GM21360 (cell line): ENCODE measurements around the gene CCDC30.

Experiments
- ATAC-seq: cut with Tn5 transposase; IDR thresholded peaks from one replicate; pipeline ENCODE4 v1.9.1; 2021; ENCODE audit warnings: mild to moderate bottlenecking, moderate library complexity; ENCODE audit not compliant: unreplicated experiment

CCDC30 gene

DNA sequence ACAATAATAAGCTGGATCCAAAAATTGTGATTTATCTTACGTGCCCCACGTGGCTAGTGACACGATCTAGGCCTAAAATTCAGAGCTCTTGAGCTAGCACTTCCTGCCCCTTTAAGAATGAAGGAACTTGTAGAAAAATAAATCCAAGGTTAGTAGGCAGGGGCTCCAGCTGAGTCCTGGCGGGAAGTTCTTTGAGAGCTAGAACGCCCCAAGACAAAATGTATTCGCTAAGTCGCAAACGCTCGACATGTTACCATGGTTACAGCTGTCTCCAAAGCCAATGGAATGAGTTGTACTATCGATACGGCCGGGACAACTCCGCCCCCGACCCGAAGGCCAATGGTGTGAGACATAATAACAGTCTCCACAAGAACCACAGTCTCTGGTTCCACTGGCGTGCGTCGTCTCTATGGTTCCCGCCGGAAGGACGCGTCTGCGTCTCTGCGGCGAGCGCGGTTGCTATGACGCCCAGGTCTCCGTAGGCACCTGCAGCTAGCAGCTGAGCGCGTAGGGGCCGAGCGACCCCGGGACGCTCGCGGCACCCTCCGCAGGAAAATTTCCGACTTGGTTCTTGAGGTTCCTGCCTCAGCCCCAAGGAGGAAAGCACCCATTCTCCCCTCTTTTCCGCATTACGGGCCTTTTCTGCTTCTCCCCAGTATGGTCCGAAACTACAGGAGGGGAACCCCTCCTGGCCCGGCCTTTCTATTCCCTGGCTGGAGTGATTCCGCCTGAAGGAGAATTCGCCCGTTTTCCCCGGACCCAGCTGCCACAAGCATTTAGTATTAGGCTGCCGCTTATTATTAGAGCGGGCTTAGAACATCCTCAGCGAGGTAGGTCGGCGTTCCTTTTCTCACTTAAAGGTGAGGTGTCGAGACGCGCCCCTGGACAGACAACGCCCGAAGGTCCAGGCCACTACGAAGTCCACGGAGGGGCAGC, at the start of gene CCDC30:
Gene CCDC30 (plus strand): TSS at position 459 of the 936 bp plus-strand sequence. CDS start 17,266 bp downstream, outside the sequence.
- ATAC-seq, result peak; percentile 97

GRCh38 chr1:42414551-42415496, 48.3 kb upstream of the CCDC30 start:
- ATAC-seq, result no peak

GRCh38 chr1:42417166-42417565, 45.9 kb upstream of the CCDC30 start:
- ATAC-seq, result no peak

DNA sequence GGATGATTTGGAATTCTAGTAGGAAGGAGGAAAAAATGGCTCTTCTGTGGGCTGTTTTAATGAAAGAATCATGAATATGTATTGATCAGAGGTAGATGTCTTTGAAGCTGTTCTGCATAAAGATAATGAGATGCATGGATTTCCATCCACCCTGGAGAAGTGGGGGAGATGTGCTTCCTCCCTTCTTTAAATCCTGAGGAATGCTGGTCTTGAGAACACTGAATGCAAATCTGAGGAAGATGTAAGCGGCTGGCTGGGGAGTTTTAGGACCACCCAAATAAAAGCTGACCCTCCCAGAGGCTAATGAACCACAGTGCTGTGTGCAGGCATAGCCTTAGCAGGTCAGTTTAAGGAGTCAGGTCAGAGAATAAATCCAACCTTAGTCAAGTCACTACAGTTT, 44.6 kb upstream of the CCDC30 start:
- ATAC-seq, result no peak

GRCh38 chr1:42419126-42419821, 43.8 kb upstream of the CCDC30 start:
- no peak for ATAC-seq

GRCh38 chr1:42420121-42420520, 43.0 kb upstream of the CCDC30 start:
- ATAC-seq, result no peak

GRCh38 chr1:42420911-42421585, 42.0 kb upstream of the CCDC30 start:
- no peak for ATAC-seq

GRCh38 chr1:42422737-42423136, 40.3 kb upstream of the CCDC30 start:
- no peak for ATAC-seq

GRCh38 chr1:42423681-42424080, 39.4 kb upstream of the CCDC30 start:
- no peak for ATAC-seq

DNA sequence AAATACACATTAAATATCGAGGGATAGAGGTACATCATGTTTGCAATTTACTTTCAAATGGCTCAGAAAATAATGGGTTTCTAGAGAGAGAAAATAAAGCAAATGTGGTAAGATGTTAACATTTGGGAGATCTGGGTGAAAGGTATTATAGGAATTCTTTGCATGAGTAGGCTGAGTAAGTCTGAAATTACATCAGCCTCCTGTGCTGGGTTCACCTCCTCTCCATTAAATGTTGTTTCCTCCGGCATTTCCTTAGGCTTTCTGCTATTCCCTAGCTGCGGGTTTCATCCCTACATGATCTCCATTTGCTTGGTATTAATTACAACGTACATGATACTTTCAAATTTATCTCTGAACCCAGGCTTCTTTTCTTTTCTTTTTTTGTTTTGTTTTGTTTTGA, 38.9 kb upstream of the CCDC30 start:
- no peak for ATAC-seq

DNA sequence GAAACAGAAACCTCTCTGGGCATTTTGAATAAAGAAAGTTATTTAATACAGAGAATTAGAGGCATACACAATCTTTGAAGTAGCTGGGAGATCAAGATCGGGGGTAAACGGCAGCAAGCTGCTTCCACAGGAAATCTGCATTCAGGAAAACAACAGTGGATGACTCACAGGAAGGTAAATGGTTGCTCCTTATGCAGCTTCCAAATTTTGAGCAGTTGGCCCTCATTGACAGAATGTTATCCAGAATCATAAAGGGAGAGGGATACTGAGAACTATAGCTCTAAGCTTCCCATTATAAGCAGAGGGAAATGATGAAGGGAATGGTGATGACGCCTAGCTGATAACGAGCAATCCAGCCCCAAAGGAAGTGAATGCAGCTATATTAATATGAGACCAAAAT, 35.8 kb upstream of the CCDC30 start:
- ATAC-seq, result no peak

DNA sequence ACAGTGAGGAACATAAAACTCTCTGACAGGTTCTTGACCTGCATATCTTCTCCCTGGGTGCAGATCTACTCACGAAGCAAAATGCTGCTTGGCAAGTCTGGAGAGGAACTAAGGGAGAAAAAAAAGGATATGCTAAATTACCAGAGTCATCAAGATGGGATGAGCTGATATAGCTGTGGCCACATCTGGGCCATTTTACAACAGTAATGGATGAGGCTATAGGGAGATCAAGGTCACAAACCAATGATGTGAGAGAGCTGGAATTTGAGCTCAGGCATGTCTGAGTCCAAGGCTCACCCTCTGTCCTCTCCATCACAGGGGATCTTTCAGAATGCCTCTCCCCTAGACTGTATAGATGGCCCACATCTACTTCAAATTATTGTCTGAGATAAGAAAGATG, 33.5 kb upstream of the CCDC30 start:
- ATAC-seq, result no peak

DNA sequence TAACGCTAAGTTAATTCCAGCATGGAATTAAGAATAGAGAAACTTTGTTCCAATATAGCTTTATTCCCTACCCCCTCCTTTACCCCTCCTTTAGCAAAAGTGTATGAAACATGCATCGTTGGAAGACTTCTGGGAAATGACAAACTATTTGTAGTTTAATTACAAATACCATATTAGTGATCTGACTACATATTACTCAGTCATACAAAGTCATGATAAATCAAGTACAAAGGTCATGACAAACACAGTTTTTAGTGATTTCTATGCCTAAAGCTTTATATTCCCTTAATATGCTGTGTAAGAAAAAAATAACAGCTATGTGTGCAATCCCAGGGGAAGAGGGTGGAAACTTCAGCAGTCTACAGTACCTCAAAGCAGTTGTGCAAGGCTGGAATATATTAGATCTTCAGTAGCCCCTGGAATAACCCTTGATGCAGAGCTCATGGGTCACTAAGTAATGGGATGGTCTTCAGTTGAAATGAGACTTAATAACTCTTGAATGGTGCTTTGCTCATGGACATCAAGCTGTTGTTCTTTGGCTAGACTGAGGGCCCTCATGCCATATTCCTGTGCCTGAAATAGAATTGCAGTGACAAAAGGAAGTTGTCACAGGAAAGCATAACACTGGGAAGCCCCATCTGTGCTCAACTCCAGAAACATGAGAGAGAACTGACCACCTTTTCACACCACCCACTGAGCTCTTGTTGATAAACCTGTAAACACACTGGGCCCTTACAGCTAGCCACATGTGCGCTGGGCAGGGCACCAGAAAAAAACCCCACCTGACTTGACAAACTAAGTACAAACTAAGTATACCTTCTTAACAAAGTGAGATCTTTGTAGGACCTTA, 32.6 kb upstream of the CCDC30 start:
- ATAC-seq, result no peak

DNA sequence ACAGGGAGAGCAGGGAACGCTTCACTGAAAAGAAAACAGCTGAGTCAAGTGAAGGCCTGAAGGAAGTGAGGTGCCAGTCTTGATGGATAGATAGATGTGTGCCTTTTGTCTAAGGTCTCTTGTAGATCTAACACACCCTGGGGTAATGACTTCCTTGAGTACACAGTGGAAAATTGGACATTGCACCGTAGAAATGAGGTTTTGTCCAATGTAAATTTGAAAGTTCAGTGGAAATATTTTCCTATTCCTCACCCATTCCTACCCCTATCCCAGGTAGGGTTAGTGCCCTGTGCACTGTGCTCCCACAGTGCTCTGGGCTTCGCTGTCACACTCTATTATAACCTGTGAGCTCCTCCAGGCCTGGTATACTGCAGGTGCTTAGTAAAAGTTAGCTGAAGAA, 31.6 kb upstream of the CCDC30 start:
- no peak for ATAC-seq

DNA sequence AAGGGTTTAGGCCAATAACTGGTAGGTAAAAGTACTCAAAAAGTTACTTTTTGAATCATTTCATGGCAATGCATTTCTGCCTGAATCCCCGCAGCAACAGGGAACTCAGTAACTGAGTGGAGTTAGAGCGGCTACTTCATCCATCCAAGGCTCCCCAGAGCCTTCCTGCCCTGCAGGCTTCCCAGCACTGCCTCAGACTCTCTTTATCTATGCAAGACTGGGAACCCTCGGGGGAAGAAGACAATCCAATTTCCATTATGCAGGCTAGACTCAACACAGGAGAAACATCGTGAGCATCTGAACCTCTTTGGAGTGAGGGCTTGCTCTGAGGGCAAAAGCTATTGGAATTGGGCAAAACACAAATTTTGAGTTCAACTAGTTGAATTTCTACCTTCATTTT, 30.4 kb upstream of the CCDC30 start:
- no peak for ATAC-seq

GRCh38 chr1:42433369-42433768, 29.7 kb upstream of the CCDC30 start:
- ATAC-seq, result no peak

GRCh38 chr1:42434340-42434739, 28.7 kb upstream of the CCDC30 start:
- no peak for ATAC-seq

DNA sequence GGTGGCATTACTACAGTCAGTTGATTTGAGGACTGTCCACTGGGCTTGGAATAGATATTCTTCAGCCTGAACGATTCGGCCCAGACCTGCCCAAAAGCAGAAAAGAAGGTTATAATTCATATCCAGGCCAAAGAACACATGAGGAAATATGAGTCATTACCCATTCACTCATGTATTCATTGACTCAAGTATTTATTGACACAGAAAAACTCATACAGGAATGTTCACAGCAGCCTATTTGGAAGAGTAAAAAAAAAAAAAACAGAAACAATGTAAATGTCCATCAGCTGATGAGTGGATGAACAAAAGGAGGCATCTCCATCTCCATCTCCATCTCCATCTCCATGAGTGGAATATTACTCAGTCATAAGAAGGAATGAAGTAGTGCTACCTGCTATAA, 23.1 kb upstream of the CCDC30 start:
- no peak for ATAC-seq

DNA sequence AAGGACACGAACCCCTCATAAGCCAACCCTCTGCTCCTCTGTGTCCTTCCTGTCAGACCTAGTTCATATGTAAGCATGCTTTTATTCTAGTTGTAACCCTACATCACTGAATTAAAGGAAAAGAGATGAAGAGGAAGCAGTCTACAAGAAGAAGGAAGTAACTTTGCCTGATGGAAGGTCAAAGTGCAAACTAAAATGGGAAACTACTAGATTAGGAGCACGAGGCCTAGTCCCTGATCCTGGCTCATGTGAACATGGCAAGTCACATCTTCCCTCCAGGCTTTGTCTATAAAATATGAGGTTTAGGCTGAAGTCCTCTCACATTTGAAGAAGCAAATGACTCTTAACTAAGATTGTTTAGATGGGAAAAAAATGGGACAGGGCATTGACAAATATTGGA, 20.4 kb upstream of the CCDC30 start:
- ATAC-seq, result no peak

GRCh38 chr1:42449256-42449655, 13.8 kb upstream of the CCDC30 start:
- no peak for ATAC-seq
